ENCODE measurements around the gene CRACR2A.

The CRACR2A gene

GRCh38 chr12:3592856-3593625 is 159.9 kb downstream of the CRACR2A start:
- DNase-seq: no peak

GRCh38 chr12:3589745-3590144 is 163.2 kb downstream of the CRACR2A start:
- DNase-seq: no peak

- no peak for DNase-seq
These were observed 165.4 kb downstream of the CRACR2A start for GRCh38 chr12:3587402-3588013.

- no peak for DNase-seq
These were observed 169.1 kb downstream of the CRACR2A start for GRCh38 chr12:3583656-3584334.

GRCh38 chr12:3580094-3580749 is 172.7 kb downstream of the CRACR2A start:
- no peak for DNase-seq

GRCh38 chr12:3579446-3580093 is 173.3 kb downstream of the CRACR2A start:
- DNase-seq: no peak

GRCh38 chr12:3578557-3578956 is 174.4 kb downstream of the CRACR2A start:
- no peak for DNase-seq

- no peak for DNase-seq
These were observed 176.0 kb downstream of the CRACR2A start for GRCh38 chr12:3576891-3577290.

GRCh38 chr12:3574986-3575385 is 177.9 kb downstream of the CRACR2A start:
- no peak for DNase-seq

GRCh38 chr12:3572560-3572959 is 180.3 kb downstream of the CRACR2A start:
- DNase-seq: no peak

GRCh38 chr12:3571724-3572123 is 181.2 kb downstream of the CRACR2A start:
- DNase-seq: no peak

- DNase-seq: no peak
These were observed 181.6 kb downstream of the CRACR2A start for GRCh38 chr12:3571323-3571722.

- DNase-seq: no peak
These were observed 184.2 kb downstream of the CRACR2A start for GRCh38 chr12:3568695-3569094.

GRCh38 chr12:3565985-3566384 is 186.9 kb downstream of the CRACR2A start:
- DNase-seq: no peak
